Smooth muscle cell (in vitro differentiated cells): ENCODE measurements around the gene BPIFB4. TPM values are rescaled to one million over a fixed set of nuclear protein-coding genes. Genes with fewer than 3 reads are reported as not detected.

Source experiments
- DNase-seq: peaks from one replicate; lab custom pipeline; 2025; ENCODE audit not compliant: unreplicated experiment; lab: John Stamatoyannopoulos, UW
- H2AFZ ChIP-seq: fragments of 200-600 bp; sonication (generic); 2 replicates; pipeline ENCODE4 v1.6.0; 2016; ENCODE audit warnings: antibody characterized with exemption, low read depth, mild to moderate bottlenecking
- H3F3A ChIP-seq: fragments of 200-600 bp; sonication (generic); 2 replicates; pipeline ENCODE4 v1.6.0; 2017; ENCODE audit warnings: antibody characterized with exemption, low read depth
- H3K27ac ChIP-seq: fragments of 200-600 bp; sonication (generic); 2 replicates; pipeline ENCODE4 v1.5.1; 2016; ENCODE audit warnings: low read depth, mild to moderate bottlenecking
- H3K27me3 ChIP-seq: fragments of 200-600 bp; sonication (generic); 2 replicates; pipeline ENCODE4 v1.6.1; 2016; ENCODE audit warnings: low read depth, mild to moderate bottlenecking
- H3K36me3 ChIP-seq: fragments of 200-600 bp; sonication (generic); 2 replicates; pipeline ENCODE4 v1.5.1; 2016; ENCODE audit warnings: low read depth
- H3K4me1 ChIP-seq: fragments of 200-600 bp; sonication (generic); 2 replicates; pipeline ENCODE4 v1.5.1; 2016; ENCODE audit warnings: low read depth
- H3K4me2 ChIP-seq: fragments of 200-600 bp; sonication (generic); 2 replicates; pipeline ENCODE4 v1.6.0; 2016; ENCODE audit warnings: mild to moderate bottlenecking
- H3K4me3 ChIP-seq: fragments of 200-600 bp; sonication (generic); 2 replicates; pipeline ENCODE4 v1.5.1; 2016; ENCODE audit warnings: mild to moderate bottlenecking
- H3K79me2 ChIP-seq: fragments of 200-600 bp; sonication (generic); 2 replicates; pipeline ENCODE4 v1.6.0; 2016; ENCODE audit warnings: low read depth, mild to moderate bottlenecking
- H3K9ac ChIP-seq: fragments of 200-600 bp; sonication (generic); 2 replicates; pipeline ENCODE4 v1.6.0; 2016; ENCODE audit warnings: low read depth
- H3K9me3 ChIP-seq: fragments of 200-600 bp; sonication (generic); replicated peaks from 2 replicates; pipeline ENCODE4 v1.5.1; 2016; ENCODE audit warnings: low read depth
- H4K20me1 ChIP-seq: fragments of 200-600 bp; sonication (generic); 2 replicates; pipeline ENCODE4 v1.6.0; 2016; ENCODE audit warnings: low read depth
- WGBS: methylation state at CpG from one replicate; pipeline ENCODE4 v1.1.7; 2016; ENCODE audit warnings: low lambda C conversion rate; 5-methylcytosine and 5-hydroxymethylcytosine counted together
- polyA plus RNA-seq: library from polyadenylated mRNA; unstranded; fragments of >200 nt; fragmentation: Nextera tagmentation; extraction: Ambion mirVana; gene quantifications from 2 replicates; pipeline ENCODE4 v1.2.1, GENCODE V29; 2016
- total RNA-seq: library from RNA; depleted of rRNA; stranded (reverse); fragments of >200 nt; gene quantifications from 2 replicates; pipeline ENCODE4 v1.2.3, GENCODE V29; 2014
- TF ChIP-seq, protein P1 (sequence below): fragments of 200-600 bp; sonication (generic); IDR thresholded peaks from 2 replicates; pipeline ENCODE4 v1.5.1; 2017; ENCODE audit warnings: borderline replicate concordance, mild to moderate bottlenecking, antibody characterized with exemption; ENCODE audit not compliant: insufficient read depth, poor library complexity, severe bottlenecking

Gene BPIFB4
- total and polyA plus RNA-seq, 2 experiments from 2014 or later, result not detected

DNA sequence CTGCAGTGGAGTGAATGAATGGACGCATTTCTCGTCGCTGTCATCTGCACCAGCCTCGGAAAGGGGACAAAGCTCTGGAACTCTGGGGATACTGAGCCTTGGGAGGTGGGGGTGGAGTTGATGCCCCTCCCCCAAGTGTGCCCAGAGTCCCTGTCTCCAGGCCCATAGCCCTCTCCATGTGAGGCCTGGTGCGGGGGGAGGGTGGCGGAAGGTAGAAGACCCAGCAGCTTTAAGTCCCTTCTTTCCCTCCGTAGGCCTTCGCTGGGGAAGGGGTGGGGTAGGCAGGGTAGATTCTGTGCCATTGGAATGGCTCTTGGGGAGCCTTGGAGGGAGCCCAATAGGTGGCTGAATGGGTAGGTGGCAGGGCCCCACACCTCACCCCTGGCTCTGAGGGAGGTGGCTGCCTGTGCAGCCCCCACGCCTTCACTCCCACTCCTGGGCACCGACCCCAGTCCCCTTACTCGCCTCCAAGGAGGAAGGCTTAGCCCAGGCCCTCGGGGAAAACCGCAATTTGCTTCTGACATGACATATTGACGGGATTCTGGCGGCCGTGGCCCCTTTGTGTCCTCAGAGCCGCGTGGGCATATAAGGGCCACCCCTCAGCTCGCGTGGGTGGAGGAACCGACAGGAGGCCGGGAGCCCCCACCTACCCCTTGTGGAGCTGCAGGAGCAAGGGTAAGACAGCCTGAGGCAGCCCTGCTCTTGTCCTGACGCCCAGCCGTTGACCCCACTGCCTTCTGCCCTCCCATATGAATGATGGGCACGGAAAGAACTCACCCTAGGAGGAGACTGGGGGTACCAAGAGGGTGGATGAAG lies 25.9 kb upstream of the BPIFB4 start, which contains the start of gene BPIFB3:
Gene BPIFB3, plus strand, starts transcription at position 613 of the 816 bp plus-strand sequence. CDS start 1,533 bp downstream, outside the sequence.
- H3K36me3 ChIP-seq, result no peaks in the 10 kb centered on the region
- no peak for DNase-seq
- no peak within 1 kb of the TSS for H3K4me3 ChIP-seq
- H3K27me3 ChIP-seq, result no peaks in the 10 kb centered on the region
- TF ChIP-seq, protein P1, sequence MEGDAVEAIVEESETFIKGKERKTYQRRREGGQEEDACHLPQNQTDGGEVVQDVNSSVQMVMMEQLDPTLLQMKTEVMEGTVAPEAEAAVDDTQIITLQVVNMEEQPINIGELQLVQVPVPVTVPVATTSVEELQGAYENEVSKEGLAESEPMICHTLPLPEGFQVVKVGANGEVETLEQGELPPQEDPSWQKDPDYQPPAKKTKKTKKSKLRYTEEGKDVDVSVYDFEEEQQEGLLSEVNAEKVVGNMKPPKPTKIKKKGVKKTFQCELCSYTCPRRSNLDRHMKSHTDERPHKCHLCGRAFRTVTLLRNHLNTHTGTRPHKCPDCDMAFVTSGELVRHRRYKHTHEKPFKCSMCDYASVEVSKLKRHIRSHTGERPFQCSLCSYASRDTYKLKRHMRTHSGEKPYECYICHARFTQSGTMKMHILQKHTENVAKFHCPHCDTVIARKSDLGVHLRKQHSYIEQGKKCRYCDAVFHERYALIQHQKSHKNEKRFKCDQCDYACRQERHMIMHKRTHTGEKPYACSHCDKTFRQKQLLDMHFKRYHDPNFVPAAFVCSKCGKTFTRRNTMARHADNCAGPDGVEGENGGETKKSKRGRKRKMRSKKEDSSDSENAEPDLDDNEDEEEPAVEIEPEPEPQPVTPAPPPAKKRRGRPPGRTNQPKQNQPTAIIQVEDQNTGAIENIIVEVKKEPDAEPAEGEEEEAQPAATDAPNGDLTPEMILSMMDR, result no peak
- H3K4me1 ChIP-seq, result no peaks in the 10 kb centered on the region
- H4K20me1 ChIP-seq, result no peaks in the 10 kb centered on the region
- H3K27ac ChIP-seq, result no peak within 1 kb of the TSS
- no peaks in the 10 kb centered on the region for H3F3A ChIP-seq
- WGBS, result 82% methylated on average over 25 of the region's 25 CpGs
- H3K9me3 ChIP-seq, result no peaks in the 10 kb centered on the region
- no peak within 1 kb of the TSS for H3K9ac ChIP-seq
- H2AFZ ChIP-seq, result no peak within 1 kb of the TSS
- no peaks in the 10 kb centered on the region for H3K79me2 ChIP-seq
- H3K4me2 ChIP-seq, result no peak within 1 kb of the TSS

- H2AFZ ChIP-seq, result no peak overlapping the region
- 95% methylated on average over 7 of the region's 7 CpGs for WGBS
- H3K79me2 ChIP-seq, result no peaks in the 10 kb centered on the region
- no peaks in the 10 kb centered on the region for H3F3A ChIP-seq
- no peak for DNase-seq
- H3K9ac ChIP-seq, result no peak overlapping the region
- no peak overlapping the region for H3K27ac ChIP-seq
- no peaks in the 10 kb centered on the region for H3K4me1 ChIP-seq
- no peak overlapping the region for H3K4me2 ChIP-seq
- no peaks in the 10 kb centered on the region for H4K20me1 ChIP-seq
- H3K36me3 ChIP-seq, result no peaks in the 10 kb centered on the region
- no peak overlapping the region for H3K4me3 ChIP-seq
- H3K9me3 ChIP-seq, result no peaks in the 10 kb centered on the region
- TF ChIP-seq, protein P1, result no peak
- no peaks in the 10 kb centered on the region for H3K27me3 ChIP-seq
Measured at GRCh38 chr20:33054381-33054780, 25.1 kb upstream of the BPIFB4 start.

DNA sequence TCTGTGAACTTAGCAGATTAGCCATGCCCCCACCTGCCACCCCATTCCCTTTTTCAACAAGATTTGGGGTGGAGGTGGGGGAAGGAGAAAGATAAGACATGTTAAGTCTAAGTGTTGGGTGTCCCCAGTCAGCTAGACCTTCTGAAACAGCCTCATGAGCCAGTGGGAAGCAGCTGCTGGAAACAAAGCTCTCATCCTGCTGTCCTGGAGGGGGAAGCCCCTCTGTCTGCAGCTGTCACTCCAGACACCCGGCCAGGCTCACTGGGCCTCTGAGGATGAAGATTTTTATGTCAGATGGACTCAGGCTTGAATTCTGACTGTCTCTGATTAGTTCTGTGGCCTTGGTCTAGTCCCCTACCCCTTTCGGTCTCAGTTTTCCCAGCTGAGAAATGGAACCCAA lies 24.7 kb upstream of the BPIFB4 start:
- no peaks in the 10 kb centered on the region for H3K9me3 ChIP-seq
- DNase-seq, result no peak
- H3K4me1 ChIP-seq, result no peaks in the 10 kb centered on the region

More for the DNA sequence above, 24.7 kb upstream of the BPIFB4 start:
- Histone ChIP-seq H2AFZ (no peak overlapping the region), H3K36me3 (no peaks in the 10 kb centered on the region), H3K4me3 (no peak overlapping the region), H3K79me2 (no peaks in the 10 kb centered on the region), H3K4me2 (no peak overlapping the region), H3F3A (no peaks in the 10 kb centered on the region), H3K9ac (no peak overlapping the region), H4K20me1 (no peaks in the 10 kb centered on the region), H3K27me3 (no peaks in the 10 kb centered on the region), H3K27ac (no peak overlapping the region)
- TF ChIP-seq, protein P1, result no peak
- WGBS, result 90% methylated on average over 2 of the region's 2 CpGs
